Astrocyte (in vitro differentiated cells and primary cell): ENCODE measurements around the gene GRID2.

Source experiments
- CTCF ChIP-seq: IDR thresholded peaks from 2 replicates; pipeline ENCODE4 v1.5.1; 2011; ENCODE audit warnings: low read depth, mild to moderate bottlenecking, inconsistent platforms, low read length, moderate library complexity; ENCODE audit not compliant: insufficient read depth
- EZH2 ChIP-seq: IDR thresholded peaks from 2 replicates; pipeline ENCODE4 v1.6.1; 2012; ENCODE audit warnings: mild to moderate bottlenecking, low read length, inconsistent platforms; ENCODE audit not compliant: insufficient read depth

DNA sequence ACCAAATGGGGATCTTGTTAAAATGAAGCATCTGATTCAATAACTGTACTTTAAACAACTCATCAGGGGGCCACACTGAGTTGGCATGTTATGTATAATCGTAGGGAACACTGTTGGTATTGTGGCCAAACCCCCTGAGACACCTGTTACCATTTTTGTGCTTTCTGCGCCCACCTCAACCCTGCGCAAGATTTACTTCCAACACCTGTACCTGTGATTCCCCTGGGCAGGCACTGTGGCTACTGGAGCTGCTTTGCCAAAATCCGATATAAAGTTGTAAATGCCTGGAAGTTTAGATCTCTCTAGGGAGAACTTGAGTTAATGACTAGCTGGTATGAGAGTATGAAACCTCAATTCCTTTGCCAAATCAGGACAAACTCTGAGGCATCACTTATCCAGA is 1265.0 kb downstream of the GRID2 start:
- no peak for TF ChIP-seq CTCF
- no peak for TF ChIP-seq EZH2
